Type B pancreatic cell (in vitro differentiated cells): Measurements from ENCODE around the gene KIF7. TPM values are rescaled to one million over a fixed set of nuclear protein-coding genes. Genes with fewer than 3 reads are reported as not detected.
A peak's percentile ranks its signal among the peaks of the same experiment; 100 is the strongest.

Experiments used
- DNase-seq: peaks from one replicate; pipeline ENCODE4 v3.0.0; 2021; ENCODE audit warnings: mixed read lengths; ENCODE audit not compliant: unreplicated experiment; ENCODE audit errors: extremely low spot score
- H3K27ac Mint-ChIP-seq: 2 replicates; pipeline ENCODE4 v1.8.0; 2021; ENCODE audit warnings: mild to moderate bottlenecking, mixed read lengths
- H3K27me3 Mint-ChIP-seq: 2 replicates; pipeline ENCODE4 v1.8.0; 2021; ENCODE audit warnings: mixed read lengths
- H3K36me3 Mint-ChIP-seq: 2 replicates; pipeline ENCODE4 v1.8.0; 2021; ENCODE audit warnings: mixed read lengths
- H3K4me1 Mint-ChIP-seq: one replicate; pipeline ENCODE4 v1.8.0; 2021; ENCODE audit warnings: mixed read lengths; ENCODE audit not compliant: unreplicated experiment
- H3K4me3 Mint-ChIP-seq: 2 replicates; pipeline ENCODE4 v1.8.0; 2021; ENCODE audit warnings: mild to moderate bottlenecking, mixed read lengths
- H3K9me3 Mint-ChIP-seq: 2 replicates; pipeline ENCODE4 v1.8.0; 2021; ENCODE audit warnings: mixed read lengths
- CTCF ChIP-seq: fragments of 200-600 bp; sonication (generic); conservative IDR thresholded peaks from 2 replicates; pipeline ENCODE4 v1.5.0; 2021; ENCODE audit warnings: antibody characterized with exemption, mild to moderate bottlenecking
- total RNA-seq: library from RNA; stranded (reverse); gene quantifications from 2 replicates; pipeline ENCODE4 v1.2.1, GENCODE V29; 2021; ENCODE audit warnings: low replicate concordance

The KIF7 gene
- total RNA-seq, 1 donor from 2014 or later, result 15.5 TPM

GRCh38 chr15:89656116-89656815 is 999 bp upstream of the KIF7 start:
- no peak for TF ChIP-seq CTCF
- Mint-ChIP-seq H3K27ac (no peak overlapping the region), H3K4me3 (peak overlapping the region; percentile 86), H3K9me3 (peaks cover 4% of the 10 kb centered on the region), H3K27me3 (peaks cover 25% of the 10 kb centered on the region), H3K4me1 (peaks cover 13% of the 10 kb centered on the region), H3K36me3 (peaks cover 3% of the 10 kb centered on the region)
- DNase-seq, result no peak

GRCh38 chr15:89654301-89654761 is 936 bp downstream of the KIF7 start:
- Mint-ChIP-seq H3K27me3 (peaks cover 11% of the 10 kb centered on the region), H3K27ac (peak overlapping the region; percentile 62), H3K36me3 (peaks cover 3% of the 10 kb centered on the region), H3K9me3 (no peaks in the 10 kb centered on the region), H3K4me3 (peak overlapping the region; percentile 86), H3K4me1 (peaks cover 13% of the 10 kb centered on the region)
- no peak for DNase-seq
- TF ChIP-seq CTCF, result no peak

- H3K27me3 Mint-ChIP-seq, result peaks cover 5% of the 10 kb centered on the region
- no peaks in the 10 kb centered on the region for H3K9me3 Mint-ChIP-seq
- H3K36me3 Mint-ChIP-seq, result peaks cover 3% of the 10 kb centered on the region
- H3K4me3 Mint-ChIP-seq, result peak overlapping the region; percentile 66
- TF ChIP-seq CTCF, result no peak
- no peak overlapping the region for H3K27ac Mint-ChIP-seq
- peaks cover 13% of the 10 kb centered on the region for H3K4me1 Mint-ChIP-seq
- DNase-seq, result no peak
Measured at GRCh38 chr15:89653578-89653977, 1.7 kb downstream of the KIF7 start.

- Mint-ChIP-seq H3K36me3 (peaks cover 3% of the 10 kb centered on the region), H3K27ac (no peak overlapping the region), H3K27me3 (peaks cover 5% of the 10 kb centered on the region), H3K4me3 (no peak overlapping the region), H3K9me3 (no peaks in the 10 kb centered on the region), H3K4me1 (peaks cover 13% of the 10 kb centered on the region)
- no peak for TF ChIP-seq CTCF
- DNase-seq, result no peak
Measured at GRCh38 chr15:89652666-89653065, 2.6 kb downstream of the KIF7 start.

- Mint-ChIP-seq H3K36me3 (peaks cover 6% of the 10 kb centered on the region), H3K4me3 (peak overlapping the region; percentile 58)
Measured at GRCh38 chr15:89652131-89652530, 3.1 kb downstream of the KIF7 start.

More at GRCh38 chr15:89652131-89652530, 3.1 kb downstream of the KIF7 start:
- H3K4me1 Mint-ChIP-seq, result peaks cover 15% of the 10 kb centered on the region
- no peak for TF ChIP-seq CTCF
- H3K27ac Mint-ChIP-seq, result no peak overlapping the region
- DNase-seq, result no peak
- H3K27me3 Mint-ChIP-seq, result peaks cover 5% of the 10 kb centered on the region
- H3K9me3 Mint-ChIP-seq, result no peaks in the 10 kb centered on the region
